ENCODE results near the gene NFATC2. TPM values are rescaled to one million over a fixed set of nuclear protein-coding genes. Genes with fewer than 3 reads are reported as not detected.

NFATC2 gene
- polyA plus RNA-seq, 1 donor from 2014 or later = not detected

DNA sequence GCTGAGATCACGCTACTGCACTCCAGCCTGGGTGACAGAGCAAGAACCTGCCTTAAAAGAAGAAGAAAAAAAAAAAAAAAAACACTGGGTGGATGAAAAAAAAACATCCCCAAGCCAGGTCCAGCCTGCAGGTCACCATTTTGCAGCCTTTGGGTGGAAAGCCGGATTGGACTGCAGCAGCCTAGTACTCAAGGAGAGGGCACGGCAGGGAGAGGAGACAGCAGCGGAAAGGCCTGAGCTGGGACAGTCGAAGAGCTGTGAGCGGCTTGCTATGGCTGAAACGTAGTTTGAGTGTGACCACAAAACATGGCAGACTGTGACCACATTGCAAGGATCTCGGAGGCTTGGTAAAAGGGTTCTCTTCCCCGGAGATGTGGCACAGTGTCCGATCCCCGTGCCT, 173.0 kb downstream of the NFATC2 start:
- Histone ChIP-seq H2AFZ (ENCODE audit: low read depth, low read length) (no peak overlapping the region), H3K9ac (ENCODE audit: low read length) (no peak overlapping the region), H3K4me2 (ENCODE audit: low read length) (no peak overlapping the region), H3K79me2 (replicated peaks; ENCODE audit: insufficient read depth, low read length) (no peaks in the 10 kb centered on the region), H4K20me1 (ENCODE audit: insufficient read depth) (no peaks in the 10 kb centered on the region), H3K27me3 (ENCODE audit: insufficient read depth, low read depth, low read length) (no peaks in the 10 kb centered on the region), H3K9me2 (ENCODE audit: insufficient read depth, low read length) (no peaks in the 10 kb centered on the region), H3K36me3 (ENCODE audit: insufficient read depth, low read length) (no peaks in the 10 kb centered on the region), H3K4me3 (ENCODE audit: low read length) (no peak overlapping the region), H3K27ac (ENCODE audit: low read length) (no peak overlapping the region), H3K9me3 (ENCODE audit: low read length) (no peaks in the 10 kb centered on the region), H3F3A (ENCODE audit: insufficient read depth, low read length, poor library complexity, severe bottlenecking) (no peaks in the 10 kb centered on the region)
- TF ChIP-seq RAD21 (conservative IDR thresholded peaks at IDR 0.05) (no peak), SMC3 (conservative IDR thresholded peaks at IDR 0.05; ENCODE audit: poor library complexity) (no peak), POLR2AphosphoS5 (IDR thresholded peaks at IDR 0.05) (no peak), TAF1 (IDR thresholded peaks at IDR 0.05; ENCODE audit: low read depth) (no peak), REST (IDR thresholded peaks at IDR 0.05; ENCODE audit: borderline replicate concordance) (no peak), CTCF (IDR thresholded peaks at IDR 0.05; ENCODE audit: poor library complexity, severe bottlenecking) (no peak), EP300 (conservative IDR thresholded peaks at IDR 0.05; ENCODE audit: poor library complexity, severe bottlenecking) (no peak), EZH2 (IDR thresholded peaks at IDR 0.05; ENCODE audit: borderline replicate concordance, insufficient read depth, low read length, poor library complexity, severe bottlenecking) (no peak), MXI1 (conservative IDR thresholded peaks at IDR 0.05; ENCODE audit: poor library complexity, severe bottlenecking) (no peak)

DNA sequence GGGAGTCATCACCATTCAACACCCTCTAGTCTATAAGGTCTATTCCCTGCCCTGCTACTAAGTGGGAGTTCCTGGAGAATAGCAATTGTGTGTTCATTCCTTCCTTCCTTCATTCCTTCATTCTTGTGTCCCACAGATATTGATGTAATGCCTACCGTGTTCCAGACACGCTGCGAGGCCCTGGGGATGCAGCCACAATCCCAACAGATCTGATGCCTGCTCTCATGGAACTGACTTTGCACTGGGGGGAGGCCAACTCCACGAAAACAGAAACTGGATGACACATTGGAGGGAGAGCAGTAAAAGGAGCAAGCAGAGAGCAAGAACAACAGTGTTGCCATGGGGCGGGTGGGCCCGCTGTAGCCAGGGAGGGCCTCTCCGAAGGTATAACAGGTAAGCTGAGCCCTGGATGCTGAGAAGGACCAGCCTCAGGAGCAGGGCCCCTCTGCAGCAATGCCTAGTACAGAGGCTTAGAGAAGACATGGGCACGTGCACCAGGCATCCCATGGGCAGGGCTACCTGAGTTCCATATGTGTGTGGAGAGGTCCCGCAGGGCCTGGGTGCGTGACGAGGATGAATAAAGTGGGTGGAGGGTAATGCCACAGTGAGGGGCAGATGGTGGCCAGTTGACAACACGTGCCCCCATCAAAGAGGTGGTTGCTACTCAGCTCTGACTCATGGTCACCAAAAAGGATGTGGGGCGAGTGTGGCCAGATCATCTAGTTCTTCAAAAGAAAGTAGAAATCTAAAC, 173.9 kb downstream of the NFATC2 start:
- Histone ChIP-seq H4K20me1 (ENCODE audit: insufficient read depth) (no peaks in the 10 kb centered on the region), H3K27me3 (ENCODE audit: insufficient read depth, low read depth, low read length) (no peaks in the 10 kb centered on the region), H3K4me2 (ENCODE audit: low read length) (no peak overlapping the region), H2AFZ (ENCODE audit: low read depth, low read length) (no peak overlapping the region), H3K27ac (ENCODE audit: low read length) (no peak overlapping the region), H3F3A (ENCODE audit: insufficient read depth, low read length, poor library complexity, severe bottlenecking) (no peaks in the 10 kb centered on the region), H3K36me3 (ENCODE audit: insufficient read depth, low read length) (no peaks in the 10 kb centered on the region), H3K9me3 (ENCODE audit: low read length) (no peaks in the 10 kb centered on the region), H3K4me3 (ENCODE audit: low read length) (no peak overlapping the region), H3K9me2 (ENCODE audit: insufficient read depth, low read length) (no peaks in the 10 kb centered on the region), H3K79me2 (replicated peaks; ENCODE audit: insufficient read depth, low read length) (no peaks in the 10 kb centered on the region), H3K9ac (ENCODE audit: low read length) (no peak overlapping the region)
- TF ChIP-seq SMC3 (conservative IDR thresholded peaks at IDR 0.05; ENCODE audit: poor library complexity) = no peak
- TF ChIP-seq POLR2AphosphoS5 (IDR thresholded peaks at IDR 0.05) = no peak
- no peak for TF ChIP-seq RAD21 (conservative IDR thresholded peaks at IDR 0.05)
- TF ChIP-seq CTCF (IDR thresholded peaks at IDR 0.05; ENCODE audit: poor library complexity, severe bottlenecking) = no peak
- TF ChIP-seq MXI1 (conservative IDR thresholded peaks at IDR 0.05; ENCODE audit: poor library complexity, severe bottlenecking) = no peak
- TF ChIP-seq EP300 (conservative IDR thresholded peaks at IDR 0.05; ENCODE audit: poor library complexity, severe bottlenecking) = no peak
- TF ChIP-seq TAF1 (IDR thresholded peaks at IDR 0.05; ENCODE audit: low read depth) = no peak
- TF ChIP-seq EZH2 (IDR thresholded peaks at IDR 0.05; ENCODE audit: borderline replicate concordance, insufficient read depth, low read length, poor library complexity, severe bottlenecking) = no peak
- TF ChIP-seq REST (IDR thresholded peaks at IDR 0.05; ENCODE audit: borderline replicate concordance) = no peak
